Esophagus squamous epithelium (tissue), 5 donors: ENCODE data around the gene PCDHGA7. TPM values are rescaled to one million over a fixed set of nuclear protein-coding genes. Genes with fewer than 3 reads are reported as not detected.
"Not testable (repeated sequence)": the region's sequence is repeated elsewhere in the genome, so short reads cannot be mapped to it uniquely, and the experiment has no call there.

Source experiments
- DNase-seq: peaks from one replicate; lab custom pipeline; 2025; lab: John Stamatoyannopoulos, UW
- H3K27ac ChIP-seq, 4 donors: fragments of 200-600 bp; sonication (generic); one replicate each; pipeline ENCODE4 v1.5.1; 2016 to 2019; ENCODE audit warnings: mild to moderate bottlenecking in 1 of 4
- H3K27me3 ChIP-seq, 4 donors: fragments of 200-600 bp; sonication (generic); 1 replicate in 3 of 4; 2 replicates in 1 of 4; pipeline versions ENCODE4 v1.5.1 to v1.6.0; 2017 to 2021; ENCODE audit warnings: antibody characterized with exemption in 1 of 4
- H3K36me3 ChIP-seq, 3 donors: fragments of 200-600 bp; sonication (generic); one replicate each; pipeline ENCODE4 v1.5.1; 2016 to 2019
- H3K4me1 ChIP-seq, 3 donors: fragments of 200-600 bp; sonication (generic); one replicate each; pipeline ENCODE4 v1.5.1; 2017 to 2019
- H3K4me3 ChIP-seq, 4 donors: fragments of 200-600 bp; sonication (generic); 1 replicate in 3 of 4; 2 replicates in 1 of 4; pipeline ENCODE4 v1.5.1; 2016 to 2019; ENCODE audit warnings: mild to moderate bottlenecking in 2 of 4, moderate library complexity in 1 of 4
- H3K9me3 ChIP-seq, 3 donors: fragments of 200-600 bp; sonication (generic); one replicate each; pipeline ENCODE4 v1.5.1; 2016 to 2019
- CTCF ChIP-seq, 6 experiments: fragments of 450-650 bp in 4 of 6; fragments of 200-600 bp in 2 of 6; sonication (generic) in 2 of 6; IDR thresholded peaks; one replicate each; pipeline ENCODE4 v1.5.1; 2016 to 2019; ENCODE audit warnings: antibody characterized with exemption in 6 of 6, mild to moderate bottlenecking in 4 of 6, moderate library complexity in 4 of 6
- POLR2A ChIP-seq, 4 donors: fragments of 450-650 bp; IDR thresholded peaks; one replicate each; pipeline ENCODE4 v1.6.1; 2017; ENCODE audit warnings: antibody characterized with exemption in 4 of 4, mild to moderate bottlenecking in 4 of 4, moderate library complexity in 3 of 4
- WGBS, 2 donors: methylation state at CpG; one replicate each; pipeline ENCODE4 v1.1.5; 2018; 5-methylcytosine and 5-hydroxymethylcytosine counted together
- intact Hi-C: fragments of 100-400 bp; cut with DNase I; formaldehyde crosslinking; loops from one replicate; pipeline ENCODE4 v1.15.0; 2022
- total RNA-seq, 4 donors: library from RNA; depleted of rRNA; stranded (reverse); fragments of >200 nt; gene quantifications; one replicate each; pipeline ENCODE4 v1.1.0, GENCODE V29; 2016
- donor health status: DM: yes; HTN: yes; CAD: no.

Gene PCDHGA7
- total RNA-seq, 4 donors from 2014 or later: 0.32 to 3.2 (median 2.5) TPM

- Histone ChIP-seq H3K9me3 (peaks cover 2 to 89% (median 77%) of the 10 kb centered on the region in 3 donors), H3K27me3 (peaks cover 0 to 18% (median 0%) of the 10 kb centered on the region in 4 donors), H3K36me3 (peaks cover 0 to 4% (median 0%) of the 10 kb centered on the region in 3 donors), H3K4me1 (no peaks in the 10 kb centered on the region), H3K4me3 (no peak overlapping the region), H3K27ac (no peak overlapping the region)
- no peak for DNase-seq
- WGBS, 2 donors: 47 to 49% methylated on average over 17 to 18 of the region's 21 CpGs
- TF ChIP-seq POLR2A (IDR thresholded peaks at IDR 0.05): no peak
- no peak for TF ChIP-seq CTCF (IDR thresholded peaks at IDR 0.05)
- intact Hi-C loops: no loop called here
These were observed 803 bp downstream of the PCDHGA7 start for GRCh38 chr5:141383345-141383744.

GRCh38 chr5:141384471-141385267, 2.1 kb downstream of the PCDHGA7 start:
- Histone ChIP-seq H3K36me3 (peaks cover 0 to 4% (median 0%) of the 10 kb centered on the region in 3 donors), H3K27ac (no peak overlapping the region), H3K9me3 (peaks cover 8 to 92% (median 83%) of the 10 kb centered on the region in 3 donors), H3K4me3 (no peak overlapping the region), H3K27me3 (peaks cover 0 to 19% (median 0%) of the 10 kb centered on the region in 4 donors), H3K4me1 (no peaks in the 10 kb centered on the region)
- TF ChIP-seq CTCF (IDR thresholded peaks at IDR 0.05) (no peak), POLR2A (IDR thresholded peaks at IDR 0.05) (no peak)
- WGBS, 2 donors: 47 to 48% methylated on average over 5 to 14 of the region's 43 CpGs
- intact Hi-C loops: no loop called here
- no peak for DNase-seq

- intact Hi-C loops, DNase-seq, H3K27ac ChIP-seq, H3K36me3 ChIP-seq, H3K4me1 ChIP-seq: not testable (repeated sequence)
- TF ChIP-seq CTCF (IDR thresholded peaks at IDR 0.05): peak in 3 of 6 experiments; percentile 19 to 44 (median 30)
- WGBS, 2 donors: 18 to 29% methylated on average over 4 to 6 of the region's 40 CpGs
- Histone ChIP-seq H3K4me3 (peak within 1 kb of the TSS in 3 of 4 donors; percentile 15 to 22 (median 17)), H3K27me3 (peaks cover 0 to 19% (median 0%) of the 10 kb centered on the region in 4 donors), H3K9me3 (peaks cover 14 to 96% (median 92%) of the 10 kb centered on the region in 3 donors)
These were observed 5.2 kb downstream of the PCDHGA7 start, which contains the start of gene PCDHGB4 for GRCh38 chr5:141387557-141388311. Gene PCDHGB4, plus strand, starts transcription at chr5:141387698. Its CDS starts 187 bp downstream, at chr5:141387885.

GRCh38 chr5:141388661-141389060, 6.1 kb downstream of the PCDHGA7 start:
- intact Hi-C loops: no loop called here
- 47 to 60% methylated on average over 7 to 10 of the region's 10 CpGs for WGBS, 2 donors
- no peak for TF ChIP-seq CTCF (IDR thresholded peaks at IDR 0.05)
- TF ChIP-seq POLR2A (IDR thresholded peaks at IDR 0.05): no peak
- peaks cover 0 to 7% (median 0%) of the 10 kb centered on the region in 3 donors for H3K36me3 ChIP-seq
- H3K9me3 ChIP-seq: peaks cover 20 to 96% (median 92%) of the 10 kb centered on the region in 3 donors
- DNase-seq: no peak
- H3K27me3 ChIP-seq: peaks cover 0 to 19% (median 0%) of the 10 kb centered on the region in 4 donors
- no peaks in the 10 kb centered on the region for H3K4me1 ChIP-seq
- H3K4me3 ChIP-seq: no peak overlapping the region
- no peak overlapping the region for H3K27ac ChIP-seq
